Spleen (tissue), 11 donors: ENCODE results near the gene CMC4. TPM values are rescaled to one million over a fixed set of nuclear protein-coding genes. Genes with fewer than 3 reads are reported as not detected.
A peak's percentile ranks its signal among the peaks of the same experiment; 100 is the strongest.

Experiments
- DNase-seq: peaks from one replicate; pipeline ENCODE4 v3.0.0-alpha.2; 2020
- H3K27ac ChIP-seq, 8 donors: fragments of 200-600 bp; sonication (generic) in 7 of 8; 1 replicate in 4 of 8; 2 replicates in 4 of 8; pipeline versions ENCODE4 v1.5.0 to v1.8.0; 2016 to 2021; ENCODE audit warnings: inconsistent platforms in 4 of 8, mild to moderate bottlenecking in 4 of 8, moderate library complexity in 1 of 8
- H3K27me3 ChIP-seq, 7 donors: fragments of 200-600 bp; sonication (generic) in 6 of 7; replicated peaks in 1 of 7; 1 replicate in 4 of 7; 2 replicates in 3 of 7; pipeline versions ENCODE4 v1.5.0 to v1.8.0; 2016 to 2021; ENCODE audit warnings: inconsistent platforms in 3 of 7, mild to moderate bottlenecking in 1 of 7
- H3K36me3 ChIP-seq, 6 donors: fragments of 200-600 bp; sonication (generic) in 5 of 6; 1 replicate in 4 of 6; 2 replicates in 2 of 6; pipeline versions ENCODE4 v1.5.0 to v1.8.0; 2016 to 2021; ENCODE audit warnings: inconsistent platforms in 2 of 6
- H3K4me1 ChIP-seq, 6 donors: fragments of 200-600 bp; sonication (generic) in 5 of 6; 1 replicate in 3 of 6; 2 replicates in 3 of 6; pipeline versions ENCODE4 v1.5.0 to v1.8.0; 2016 to 2021; ENCODE audit warnings: inconsistent platforms in 3 of 6
- H3K4me3 ChIP-seq, 8 donors: fragments of 200-600 bp; sonication (generic) in 7 of 8; 1 replicate in 4 of 8; 2 replicates in 4 of 8; pipeline versions ENCODE4 v1.5.0 to v1.8.0; 2016 to 2021; ENCODE audit warnings: inconsistent platforms in 4 of 8, mild to moderate bottlenecking in 4 of 8, moderate library complexity in 2 of 8
- H3K9me3 ChIP-seq, 8 donors: fragments of 200-600 bp; sonication (generic) in 7 of 8; 1 replicate in 4 of 8; 2 replicates in 4 of 8; pipeline versions ENCODE4 v1.5.0 to v1.8.0; 2016 to 2021; ENCODE audit warnings: inconsistent platforms in 4 of 8
- POLR2A ChIP-seq, 3 donors: fragments of 450-650 bp; IDR thresholded peaks; one replicate each; pipeline ENCODE4 v1.5.1; 2017; ENCODE audit warnings: antibody characterized with exemption in 3 of 3, mild to moderate bottlenecking in 1 of 3
- POLR2AphosphoS5 ChIP-seq, 3 donors: sonication (generic); formaldehyde crosslinking; IDR thresholded peaks; one replicate each; pipeline ENCODE4 v1.5.1; 2017; ENCODE audit warnings: antibody characterized with exemption in 3 of 3
- WGBS, 5 donors: extraction: QIAGEN DNeasy Blood & Tissue Kit in 3 of 5; methylation state at CpG; one replicate each; pipeline versions ENCODE4 v1.1.5 to v1.1.7; 2013 to 2018; 5-methylcytosine and 5-hydroxymethylcytosine counted together
- intact Hi-C: fragments of 100-400 bp; cut with DNase I; formaldehyde crosslinking; loops from one replicate; pipeline ENCODE4 v1.15.0; 2023; ENCODE audit warnings: low total_unique reads
- polyA plus RNA-seq, 3 donors: library from polyadenylated mRNA; stranded (reverse); fragments of 200-250 nt; gene quantifications; one replicate each; pipeline ENCODE4 v1.2.1, GENCODE V29; 2013
- total RNA-seq, 7 donors: library from RNA; depleted of rRNA in 3 of 7; stranded (reverse); fragments of >200 nt in 3 of 7; fragmentation: NEBNext Ultra II Directional in 4 of 7; extraction: Animal tissue kit (Norgen Biotek cat#: 25700) in 4 of 7; gene quantifications; one replicate each; pipeline versions ENCODE4 v1.1.0 to v1.2.1, GENCODE V29; 2016 to 2021
- TF ChIP-seq, protein P1 (sequence below), 11 experiments: fragments of 200-600 bp in 7 of 11; fragments of 450-650 bp in 4 of 11; sonication (generic) in 4 of 11; IDR thresholded peaks in 8 of 11; conservative IDR thresholded peaks in 3 of 11; 1 replicate in 7 of 11; 2 replicates in 4 of 11; pipeline versions ENCODE4 v1.4.0 to v1.8.0; 2016 to 2021; ENCODE audit warnings: antibody characterized with exemption in 11 of 11, inconsistent platforms in 4 of 11, mild to moderate bottlenecking in 1 of 11
- donor health status: healthy with polysubstance abuse.
- donor health status: DM: no; HTN: no; CAD: no; lungs with moderate emphysema.
- donor health status: DM: no; HTN: no; CAD: no.
- donor health status: Bipolar disorder and iron deficiency.
- donor health status: healthy.
- donor health status: DM: no; HTN: no; CAD: no.
- donor health status: DM: yes; HTN: yes; CAD: no.

Gene CMC4
- total and polyA plus RNA-seq, 10 donors: 3.1 to 21.7 (median 8.5) TPM

DNA sequence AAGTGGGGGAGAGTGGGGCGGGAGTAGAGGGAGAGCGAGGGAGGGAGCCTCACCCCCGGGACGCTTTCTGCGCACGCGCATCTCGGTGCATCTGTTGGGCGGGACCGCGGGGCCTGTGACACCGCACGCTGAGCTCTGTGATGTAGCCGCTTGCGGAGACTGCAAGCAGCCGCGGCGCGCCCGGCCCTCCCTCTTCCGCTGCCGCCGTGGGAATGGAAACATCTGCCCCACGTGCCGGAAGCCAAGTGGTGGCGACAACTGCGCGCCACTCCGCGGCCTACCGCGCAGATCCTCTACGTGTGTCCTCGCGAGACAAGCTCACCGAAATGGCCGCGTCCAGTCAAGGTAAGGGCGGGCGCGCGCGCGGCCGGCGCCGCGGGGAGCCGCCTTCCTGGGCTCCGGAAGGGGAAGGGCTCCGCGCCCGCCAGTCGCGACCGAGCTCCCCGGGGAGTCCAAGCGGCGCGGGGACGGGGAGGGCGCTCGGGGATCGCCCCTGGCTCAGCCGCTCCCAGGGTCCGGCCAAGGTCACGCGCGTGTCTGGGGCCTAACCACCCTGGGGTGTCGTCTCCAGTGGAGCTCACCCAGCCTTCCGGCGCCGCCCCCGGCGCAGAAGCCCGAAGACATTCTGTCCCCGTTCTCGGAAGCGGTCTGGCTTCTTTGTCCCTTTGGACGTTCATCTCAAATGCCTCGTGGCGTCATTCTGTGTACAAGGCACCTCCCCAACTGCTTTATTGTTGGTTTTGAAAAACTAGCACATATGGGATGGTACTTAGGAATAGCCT is 44.0 kb downstream of the CMC4 start, which contains the start of gene FUNDC2:
Gene FUNDC2, plus strand, starts transcription at position 118 of the 782 bp plus-strand sequence. Its CDS starts 95 bp downstream, at position 213.
- H3K27me3 ChIP-seq: no peaks in the 10 kb centered on the region
- H3K36me3 ChIP-seq: no peaks in the 10 kb centered on the region
- peaks cover 0 to 29% (median 14%) of the 10 kb centered on the region in 6 donors for H3K4me1 ChIP-seq
- TF ChIP-seq, protein P1, sequence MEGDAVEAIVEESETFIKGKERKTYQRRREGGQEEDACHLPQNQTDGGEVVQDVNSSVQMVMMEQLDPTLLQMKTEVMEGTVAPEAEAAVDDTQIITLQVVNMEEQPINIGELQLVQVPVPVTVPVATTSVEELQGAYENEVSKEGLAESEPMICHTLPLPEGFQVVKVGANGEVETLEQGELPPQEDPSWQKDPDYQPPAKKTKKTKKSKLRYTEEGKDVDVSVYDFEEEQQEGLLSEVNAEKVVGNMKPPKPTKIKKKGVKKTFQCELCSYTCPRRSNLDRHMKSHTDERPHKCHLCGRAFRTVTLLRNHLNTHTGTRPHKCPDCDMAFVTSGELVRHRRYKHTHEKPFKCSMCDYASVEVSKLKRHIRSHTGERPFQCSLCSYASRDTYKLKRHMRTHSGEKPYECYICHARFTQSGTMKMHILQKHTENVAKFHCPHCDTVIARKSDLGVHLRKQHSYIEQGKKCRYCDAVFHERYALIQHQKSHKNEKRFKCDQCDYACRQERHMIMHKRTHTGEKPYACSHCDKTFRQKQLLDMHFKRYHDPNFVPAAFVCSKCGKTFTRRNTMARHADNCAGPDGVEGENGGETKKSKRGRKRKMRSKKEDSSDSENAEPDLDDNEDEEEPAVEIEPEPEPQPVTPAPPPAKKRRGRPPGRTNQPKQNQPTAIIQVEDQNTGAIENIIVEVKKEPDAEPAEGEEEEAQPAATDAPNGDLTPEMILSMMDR (IDR thresholded peaks at IDR 0.05 in 8 of 11, conservative IDR thresholded peaks at IDR 0.05 in 3 of 11): peak in 1 of 11 experiments; percentile 29
- TF ChIP-seq POLR2A (IDR thresholded peaks at IDR 0.05) (peak in 2 of 3 donors; percentile 19 to 80), POLR2AphosphoS5 (IDR thresholded peaks at IDR 0.05) (peak; percentile 72 to 93 (median 89))
- peak within 1 kb of the TSS; percentile 46 to 76 (median 51) for H3K4me3 ChIP-seq
- 0 to 62% (median 3%) methylated on average over 15 to 82 of the region's 82 CpGs for WGBS, 5 donors
- no peaks in the 10 kb centered on the region for H3K9me3 ChIP-seq
- intact Hi-C loops: no loop called here
- DNase-seq: peak; percentile 98
- peak within 1 kb of the TSS; percentile 84 to 97 (median 96) for H3K27ac ChIP-seq

GRCh38 chrX:155026420-155026726 is 44.6 kb downstream of the CMC4 start:
- Histone ChIP-seq H3K4me1 (peaks cover 0 to 27% (median 14%) of the 10 kb centered on the region in 6 donors), H3K27ac (peak overlapping the region; percentile 84 to 97 (median 96)), H3K4me3 (peak overlapping the region in 7 of 8 donors; percentile 12 to 76 (median 52)), H3K36me3 (no peaks in the 10 kb centered on the region), H3K9me3 (no peaks in the 10 kb centered on the region), H3K27me3 (no peaks in the 10 kb centered on the region)
- 0 to 52% (median 1%) methylated on average over 16 of the region's 16 CpGs for WGBS, 5 donors
- no peak for TF ChIP-seq POLR2A (IDR thresholded peaks at IDR 0.05)
- TF ChIP-seq POLR2AphosphoS5 (IDR thresholded peaks at IDR 0.05): no peak
- TF ChIP-seq, protein P1 (IDR thresholded peaks at IDR 0.05 in 8 of 11, conservative IDR thresholded peaks at IDR 0.05 in 3 of 11): no peak
- DNase-seq: no peak
- intact Hi-C loops: no loop called here

- intact Hi-C loops: no loop called here
- 82 to 94% (median 87%) methylated on average over 6 of the region's 6 CpGs for WGBS, 5 donors
These were observed 46.8 kb downstream of the CMC4 start for GRCh38 chrX:155023907-155024833.

More at GRCh38 chrX:155023907-155024833, 46.8 kb downstream of the CMC4 start:
- Histone ChIP-seq H3K36me3 (no peaks in the 10 kb centered on the region), H3K4me1 (peaks cover 0 to 21% (median 13%) of the 10 kb centered on the region in 6 donors), H3K9me3 (no peaks in the 10 kb centered on the region), H3K27ac (no peak overlapping the region), H3K27me3 (no peaks in the 10 kb centered on the region), H3K4me3 (no peak overlapping the region)
- DNase-seq: no peak
- TF ChIP-seq POLR2A (IDR thresholded peaks at IDR 0.05) (no peak), POLR2AphosphoS5 (IDR thresholded peaks at IDR 0.05) (no peak)
- TF ChIP-seq, protein P1 (IDR thresholded peaks at IDR 0.05 in 8 of 11, conservative IDR thresholded peaks at IDR 0.05 in 3 of 11): no peak
